Ovary (tissue), 9 donors: ENCODE results near the gene RBPJL. TPM values are rescaled to one million over a fixed set of nuclear protein-coding genes. Genes with fewer than 3 reads are reported as not detected.

ENCODE experiments used
- DNase-seq, 5 donors: peaks; one replicate each; pipeline ENCODE4 v3.0.0-alpha.2; 2019 to 2020
- H3K27ac ChIP-seq, 2 donors: fragments of 200-600 bp; one replicate each; pipeline versions ENCODE4 v1.5.1 to v1.8.0; 2019 to 2022
- H3K27me3 ChIP-seq: fragments of 200-600 bp; one replicate; pipeline ENCODE4 v1.8.0; 2022
- H3K36me3 ChIP-seq: fragments of 200-600 bp; sonication (generic); one replicate; pipeline ENCODE4 v1.5.1; 2019
- H3K4me1 ChIP-seq: one replicate; pipeline ENCODE4 v1.8.1; 2013; ENCODE audit warnings: mild to moderate bottlenecking, moderate library complexity; ENCODE audit not compliant: insufficient read depth
- H3K4me3 ChIP-seq: fragments of 200-600 bp; sonication (generic); one replicate; pipeline ENCODE4 v1.5.1; 2017
- H3K9me3 ChIP-seq, 2 donors: fragments of 200-600 bp in 1 of 2; sonication (generic) in 1 of 2; one replicate each; pipeline versions ENCODE4 v1.5.1 to v1.8.1; 2013 to 2019; ENCODE audit warnings: mild to moderate bottlenecking in 1 of 2, moderate library complexity in 1 of 2
- EP300 ChIP-seq: sonication (generic); formaldehyde crosslinking; IDR thresholded peaks from one replicate; pipeline ENCODE4 v1.6.1; 2017; ENCODE audit warnings: antibody characterized with exemption
- POLR2A ChIP-seq: fragments of 450-650 bp; IDR thresholded peaks from one replicate; pipeline ENCODE4 v1.6.1; 2017; ENCODE audit warnings: antibody characterized with exemption, mild to moderate bottlenecking, moderate library complexity
- WGBS, 3 donors: extraction: QIAGEN DNeasy Blood & Tissue Kit in 1 of 3; methylation state at CpG; one replicate each; pipeline versions ENCODE4 v1.1.5 to v1.1.7; 2013 to 2017; 5-methylcytosine and 5-hydroxymethylcytosine counted together
- intact Hi-C, 4 donors: fragments of 100-400 bp; cut with DNase I; formaldehyde crosslinking; loops; one replicate each; pipeline versions ENCODE4 v1.11.0 to v1.15.1; 2022 to 2023
- polyA plus RNA-seq, 2 donors: library from polyadenylated mRNA; stranded (reverse); fragments of 200-250 nt in 1 of 2; fragments of 350-450 nt in 1 of 2; fragmentation: Illumina TruSeq in 1 of 2; extraction: RNeasy Lipid Tissue Mini Kit (QIAGEN cat#74804) in 1 of 2; gene quantifications; one replicate each; pipeline ENCODE4 v1.2.3, GENCODE V29; 2013 to 2014
- total RNA-seq, 7 donors: library from RNA; depleted of rRNA in 2 of 7; stranded (reverse); fragments of >200 nt in 2 of 7; fragmentation: NEBNext Ultra II Directional in 3 of 7; extraction: Animal tissue kit (Norgen Biotek cat#: 25700) in 3 of 7; gene quantifications; one replicate each; pipeline versions ENCODE4 v1.1.0 to v1.2.4, GENCODE V29; 2016 to 2023
- TF ChIP-seq, protein P1 (sequence below), 3 donors: fragments of 450-650 bp in 2 of 3; fragments of 200-600 bp in 1 of 3; IDR thresholded peaks; one replicate each; pipeline versions ENCODE4 v1.5.1 to v1.8.0; 2016 to 2022; ENCODE audit warnings: antibody characterized with exemption in 3 of 3, mild to moderate bottlenecking in 1 of 3
- donor health status: DM: no; HTN: no; CAD: no; lungs with moderate emphysema.
- donor health status: DM: no; HTN: no; CAD: no.
- donor health status: Bipolar disorder and iron deficiency.
- donor health status: DM: yes; HTN: yes; CAD: no.
- donor health status: DM: no; HTN: no; CAD: no.
- donor health status: DM: yes; HTN: yes; CAD: no.

The RBPJL gene
- total and polyA plus RNA-seq, 9 donors: 0.36 to 0.38 TPM; not detected in 7

DNA sequence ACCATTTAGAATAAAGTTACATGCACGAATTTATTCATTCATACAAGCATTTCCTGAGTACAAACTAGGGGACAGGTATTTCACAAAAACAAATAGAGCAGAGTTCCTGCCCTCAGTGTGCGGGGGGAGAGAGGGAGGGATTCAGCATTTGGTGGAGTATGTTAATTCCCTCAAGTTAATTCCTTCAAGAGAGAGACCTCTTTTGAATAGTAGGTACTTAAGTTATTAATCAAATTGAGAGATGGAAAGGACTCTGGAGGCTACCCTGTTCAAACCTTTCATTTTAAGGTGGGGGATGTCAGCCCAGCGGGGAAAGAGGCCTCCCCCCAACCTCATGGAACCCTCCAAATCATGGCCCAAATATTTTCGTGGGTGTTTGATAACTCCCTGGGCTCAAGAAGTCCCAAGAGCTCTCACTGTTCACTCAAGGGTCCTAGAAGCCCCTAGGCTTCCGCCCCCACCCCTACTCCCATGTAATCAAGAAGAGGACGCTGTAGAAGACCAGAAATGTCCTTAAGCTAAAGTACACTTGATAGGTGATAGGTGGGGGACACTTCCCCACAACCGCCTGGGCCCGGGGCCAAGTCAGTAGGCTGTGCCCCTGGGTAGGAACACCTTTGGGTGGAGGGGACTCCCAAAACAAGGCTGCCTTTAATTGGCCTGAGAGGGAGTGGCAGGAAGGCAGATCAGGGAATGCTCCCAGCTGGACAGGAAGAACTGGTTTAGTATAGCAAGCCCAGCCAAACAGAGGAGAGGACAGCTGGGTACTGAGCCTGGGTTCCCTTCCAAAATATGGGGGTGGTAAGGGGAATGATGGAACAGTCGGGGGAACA lies 38.7 kb downstream of the RBPJL start:
- no peak overlapping the region for H3K4me3 ChIP-seq
- WGBS, 3 donors: 71 to 82% (median 76%) methylated on average over 9 of the region's 9 CpGs
- TF ChIP-seq, protein P1, sequence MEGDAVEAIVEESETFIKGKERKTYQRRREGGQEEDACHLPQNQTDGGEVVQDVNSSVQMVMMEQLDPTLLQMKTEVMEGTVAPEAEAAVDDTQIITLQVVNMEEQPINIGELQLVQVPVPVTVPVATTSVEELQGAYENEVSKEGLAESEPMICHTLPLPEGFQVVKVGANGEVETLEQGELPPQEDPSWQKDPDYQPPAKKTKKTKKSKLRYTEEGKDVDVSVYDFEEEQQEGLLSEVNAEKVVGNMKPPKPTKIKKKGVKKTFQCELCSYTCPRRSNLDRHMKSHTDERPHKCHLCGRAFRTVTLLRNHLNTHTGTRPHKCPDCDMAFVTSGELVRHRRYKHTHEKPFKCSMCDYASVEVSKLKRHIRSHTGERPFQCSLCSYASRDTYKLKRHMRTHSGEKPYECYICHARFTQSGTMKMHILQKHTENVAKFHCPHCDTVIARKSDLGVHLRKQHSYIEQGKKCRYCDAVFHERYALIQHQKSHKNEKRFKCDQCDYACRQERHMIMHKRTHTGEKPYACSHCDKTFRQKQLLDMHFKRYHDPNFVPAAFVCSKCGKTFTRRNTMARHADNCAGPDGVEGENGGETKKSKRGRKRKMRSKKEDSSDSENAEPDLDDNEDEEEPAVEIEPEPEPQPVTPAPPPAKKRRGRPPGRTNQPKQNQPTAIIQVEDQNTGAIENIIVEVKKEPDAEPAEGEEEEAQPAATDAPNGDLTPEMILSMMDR (IDR thresholded peaks at IDR 0.05): no peak
- TF ChIP-seq POLR2A: no peak
- no peak for TF ChIP-seq EP300
- H3K36me3 ChIP-seq: no peaks in the 10 kb centered on the region
- H3K27ac ChIP-seq: peak overlapping the region in 1 of 2 donors; percentile 22
- intact Hi-C loops: no loop called here
- no peaks in the 10 kb centered on the region for H3K9me3 ChIP-seq
- peaks cover 23% of the 10 kb centered on the region for H3K4me1 ChIP-seq
- H3K27me3 ChIP-seq: no peaks in the 10 kb centered on the region
- no peak for DNase-seq

DNA sequence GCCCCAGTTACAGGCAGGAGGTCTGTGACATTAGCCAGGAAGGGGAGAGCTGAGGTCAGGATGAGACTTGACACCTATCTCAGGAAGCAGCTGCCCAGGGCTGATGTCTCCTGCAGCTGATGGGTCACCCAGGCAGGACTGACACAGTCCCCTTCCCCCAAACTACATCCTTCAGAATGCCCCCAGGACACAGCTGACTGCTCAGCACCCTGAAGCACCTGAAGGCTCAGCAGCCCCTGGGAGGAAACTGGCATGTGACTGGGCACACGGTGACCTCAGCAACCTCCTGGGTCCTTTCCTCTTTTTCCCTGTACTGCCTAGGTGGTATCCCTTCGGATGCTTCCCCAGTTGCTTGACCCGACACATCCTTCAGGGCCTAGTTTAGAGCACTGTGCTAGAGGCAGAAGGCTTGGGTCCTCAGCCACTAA lies 39.7 kb downstream of the RBPJL start:
- peak; percentile 13 for TF ChIP-seq POLR2A
- TF ChIP-seq, protein P1 (IDR thresholded peaks at IDR 0.05): no peak
- DNase-seq: no peak

DNA sequence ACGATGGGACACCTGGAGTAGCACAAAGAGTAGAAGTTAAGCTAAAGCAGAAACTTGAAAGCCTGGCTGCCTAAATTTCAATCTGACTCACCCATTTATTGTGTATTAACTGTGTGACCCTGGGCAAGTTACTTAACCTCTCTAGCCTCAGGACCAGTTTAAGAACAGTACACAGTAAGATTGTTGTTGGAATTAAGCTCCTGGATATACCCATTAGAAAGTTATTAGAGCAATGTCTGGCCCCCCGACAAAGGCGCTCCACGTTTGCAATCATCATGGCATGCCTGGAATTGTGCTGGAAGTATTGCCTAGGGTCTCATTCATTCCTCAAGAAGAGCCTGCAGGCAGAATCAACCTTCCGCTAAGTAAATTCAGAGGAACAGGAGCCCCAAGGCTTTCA lies 40.2 kb downstream of the RBPJL start:
- Histone ChIP-seq H3K4me1 (peaks cover 17% of the 10 kb centered on the region), H3K27ac (no peak overlapping the region), H3K4me3 (peak overlapping the region; percentile 67), H3K36me3 (no peaks in the 10 kb centered on the region), H3K27me3 (no peaks in the 10 kb centered on the region), H3K9me3 (no peaks in the 10 kb centered on the region)
- no peak for DNase-seq
- no peak for TF ChIP-seq EP300
- TF ChIP-seq POLR2A: no peak
- TF ChIP-seq, protein P1 (IDR thresholded peaks at IDR 0.05): no peak
- intact Hi-C loops: no loop called here
- 73 to 83% (median 82%) methylated on average over 5 of the region's 5 CpGs for WGBS, 3 donors

More for the DNA sequence above, 39.7 kb downstream of the RBPJL start:
- H3K4me1 ChIP-seq: peaks cover 21% of the 10 kb centered on the region
- no peak overlapping the region for H3K27ac ChIP-seq
- 86 to 94% (median 89%) methylated on average over 3 of the region's 3 CpGs for WGBS, 3 donors
- no peaks in the 10 kb centered on the region for H3K9me3 ChIP-seq
- H3K4me3 ChIP-seq: peak overlapping the region; percentile 67
- intact Hi-C loops: no loop called here
- H3K36me3 ChIP-seq: no peaks in the 10 kb centered on the region
- no peaks in the 10 kb centered on the region for H3K27me3 ChIP-seq

DNA sequence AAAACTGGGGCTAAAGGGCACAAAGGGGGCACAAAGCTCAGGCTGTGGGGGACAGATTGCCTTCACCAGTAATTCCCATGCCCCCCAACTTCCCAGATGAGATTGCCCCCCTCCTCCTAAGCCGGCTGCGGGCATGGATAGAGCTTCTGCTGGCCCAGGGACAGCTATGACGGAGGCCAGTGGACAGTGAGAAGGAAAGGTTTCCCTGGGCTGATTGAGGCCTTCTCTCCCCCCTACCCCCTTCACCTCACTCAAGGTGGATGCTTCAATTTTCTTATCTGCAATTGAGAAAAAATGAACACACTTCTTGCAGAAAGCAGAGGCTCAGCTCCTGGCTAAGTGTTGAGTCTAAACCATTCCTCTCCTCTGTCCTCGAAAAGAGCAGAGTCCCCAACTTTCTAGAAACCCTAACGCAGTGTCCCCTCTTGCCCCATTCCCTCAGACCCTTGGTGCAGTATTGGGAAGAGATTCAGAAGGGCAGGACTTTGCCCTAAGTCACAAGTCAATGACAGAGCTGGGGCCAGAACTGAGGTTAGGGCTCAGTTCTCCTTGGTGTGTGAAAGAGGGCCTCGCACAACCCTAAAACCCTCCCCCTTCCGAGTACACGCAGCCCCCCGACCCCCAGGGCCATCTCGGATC lies 40.8 kb downstream of the RBPJL start:
- no peak for DNase-seq
- Histone ChIP-seq H3K27me3 (no peaks in the 10 kb centered on the region), H3K4me3 (peak overlapping the region; percentile 67), H3K9me3 (no peaks in the 10 kb centered on the region), H3K36me3 (no peaks in the 10 kb centered on the region), H3K27ac (peak overlapping the region; percentile 21 to 59), H3K4me1 (peaks cover 12% of the 10 kb centered on the region)
- intact Hi-C loops: no loop called here
- WGBS, 3 donors: 25 to 37% (median 34%) methylated on average over 10 of the region's 10 CpGs
- no peak for TF ChIP-seq EP300
- TF ChIP-seq, protein P1 (IDR thresholded peaks at IDR 0.05): no peak
- TF ChIP-seq POLR2A: no peak
